H1 (cell line): ENCODE results near the gene SLFN12L. TPM values are rescaled to one million over a fixed set of nuclear protein-coding genes. Genes with fewer than 3 reads are reported as not detected.

Experiments used
- POLR2AphosphoS5 ChIP-seq: IDR thresholded peaks from 2 replicates; pipeline ENCODE4 v1.6.1; 2011; ENCODE audit warnings: low read depth, low read length
- RBBP5 ChIP-seq: IDR thresholded peaks from 2 replicates; pipeline ENCODE4 v1.7.1; 2012; ENCODE audit warnings: low read depth, mild to moderate bottlenecking, inconsistent platforms, low read length, moderate library complexity, borderline replicate concordance
- SIN3A ChIP-seq, 2 experiments: IDR thresholded peaks in 1 of 2; conservative IDR thresholded peaks in 1 of 2; 2 replicates each; pipeline ENCODE4 v1.6.1; 2011 to 2012; ENCODE audit warnings: low read length in 2 of 2, improper control_type of control experiment in 1 of 2, low read depth in 1 of 2, mild to moderate bottlenecking in 1 of 2
- SRF ChIP-seq: IDR thresholded peaks from 2 replicates; pipeline ENCODE4 v1.6.1; 2011; ENCODE audit warnings: mild to moderate bottlenecking, low read depth, low read length, moderate library complexity
- TCF12 ChIP-seq: IDR thresholded peaks from 2 replicates; pipeline ENCODE4 v1.6.1; 2011; ENCODE audit warnings: low read depth, mild to moderate bottlenecking, low read length
- polyA plus RNA-seq, 7 experiments: library from polyadenylated mRNA; depleted of rRNA in 3 of 7; stranded (reverse) in 5 of 7; unstranded in 2 of 7; fragments of >200 nt in 5 of 7; fragments of 200-250 nt in 2 of 7; gene quantifications; 1 replicate in 5 of 7; 2 replicates in 1 of 7; 4 replicates in 1 of 7; pipeline versions ENCODE4 v1.2.1 to v1.2.3, GENCODE V29; 2011 to 2013; ENCODE audit warnings: missing spikeins in 2 of 7, mixed read lengths in 2 of 7
- total RNA-seq: library from RNA; stranded (reverse); fragmentation: NEBNext Ultra II Directional; extraction: Animal tissue kit (Norgen Biotek cat#: 25700); gene quantifications from 2 replicates; pipeline ENCODE4 v1.2.1, GENCODE V29; 2021
- TF ChIP-seq, protein P1 (sequence below), 3 experiments: IDR thresholded peaks; 1 replicate in 2 of 3; 2 replicates in 1 of 3; pipeline versions ENCODE4 v1.5.1 to v1.6.1; 2011; ENCODE audit warnings: low read length in 3 of 3, mild to moderate bottlenecking in 3 of 3, inconsistent platforms in 2 of 3, low read depth in 1 of 3, moderate library complexity in 1 of 3; ENCODE audit not compliant: insufficient read depth in 1 of 3; ENCODE audit errors: control extremely low read depth in 1 of 3

The SLFN12L gene
- total and polyA plus RNA-seq, 2 of the 8 experiments (the other 6 are each of a cell fraction or from before 2014, with no cell fraction given): not detected

DNA sequence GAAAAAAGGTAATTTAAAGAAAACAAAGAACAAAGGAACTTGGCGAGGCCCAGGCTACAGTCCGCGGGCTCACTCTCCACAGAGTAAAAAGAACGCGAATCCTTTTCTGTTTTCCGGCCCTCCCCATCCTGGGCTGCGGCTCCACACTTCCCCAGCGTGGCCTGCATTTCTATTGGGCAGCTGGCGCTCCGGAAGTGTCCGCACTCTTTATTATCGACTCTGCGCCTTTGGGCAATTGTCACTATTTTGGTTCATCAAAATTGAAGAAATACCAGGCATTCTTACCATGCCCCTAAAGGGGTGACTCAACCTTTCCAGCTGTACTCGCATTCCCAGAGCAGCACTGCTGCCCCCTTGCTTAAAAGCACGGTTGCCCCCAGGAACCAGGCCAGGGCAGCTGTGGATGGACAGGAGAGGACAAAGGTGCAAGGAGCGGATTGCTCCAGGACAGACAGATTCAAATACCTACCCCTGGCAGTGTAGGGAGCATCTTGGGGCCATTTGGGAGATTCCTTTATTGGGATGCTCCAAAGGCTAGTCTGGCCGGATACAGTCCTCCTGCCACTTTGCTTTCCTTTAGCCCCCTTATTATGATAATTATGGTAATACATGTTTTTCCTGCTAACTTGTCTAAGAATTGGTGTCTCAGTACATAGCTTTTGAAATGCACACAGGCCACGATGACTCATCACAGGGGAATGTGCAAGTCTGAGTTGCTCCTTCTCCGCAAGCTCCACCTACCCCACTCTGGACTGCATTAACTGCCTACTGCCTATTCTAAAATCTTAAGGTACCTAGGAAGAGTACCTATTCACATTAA lies 104.2 kb downstream of the SLFN12L start (continued):
- TF ChIP-seq, protein P1, sequence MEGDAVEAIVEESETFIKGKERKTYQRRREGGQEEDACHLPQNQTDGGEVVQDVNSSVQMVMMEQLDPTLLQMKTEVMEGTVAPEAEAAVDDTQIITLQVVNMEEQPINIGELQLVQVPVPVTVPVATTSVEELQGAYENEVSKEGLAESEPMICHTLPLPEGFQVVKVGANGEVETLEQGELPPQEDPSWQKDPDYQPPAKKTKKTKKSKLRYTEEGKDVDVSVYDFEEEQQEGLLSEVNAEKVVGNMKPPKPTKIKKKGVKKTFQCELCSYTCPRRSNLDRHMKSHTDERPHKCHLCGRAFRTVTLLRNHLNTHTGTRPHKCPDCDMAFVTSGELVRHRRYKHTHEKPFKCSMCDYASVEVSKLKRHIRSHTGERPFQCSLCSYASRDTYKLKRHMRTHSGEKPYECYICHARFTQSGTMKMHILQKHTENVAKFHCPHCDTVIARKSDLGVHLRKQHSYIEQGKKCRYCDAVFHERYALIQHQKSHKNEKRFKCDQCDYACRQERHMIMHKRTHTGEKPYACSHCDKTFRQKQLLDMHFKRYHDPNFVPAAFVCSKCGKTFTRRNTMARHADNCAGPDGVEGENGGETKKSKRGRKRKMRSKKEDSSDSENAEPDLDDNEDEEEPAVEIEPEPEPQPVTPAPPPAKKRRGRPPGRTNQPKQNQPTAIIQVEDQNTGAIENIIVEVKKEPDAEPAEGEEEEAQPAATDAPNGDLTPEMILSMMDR (IDR thresholded peaks at IDR 0.05; ENCODE audit: control extremely low read depth in 1 of 3, insufficient read depth in 1 of 3, low read depth in 1 of 3, low read length in 3 of 3): peak in 2 of 3 experiments; percentile 32; a peak in 2 of 4 replicates
- no peak for TF ChIP-seq SRF
- peak; percentile 36 for TF ChIP-seq RBBP5
- 0 out of 4 replicates have a peak, but pooled peaks of 1 of the 2 experiments have one; percentile 15 for TF ChIP-seq SIN3A (conservative IDR thresholded peaks at IDR 0.05 in 1 of 2, IDR thresholded peaks at IDR 0.05 in 1 of 2; ENCODE audit: low read depth in 1 of 2, low read length in 2 of 2)
- TF ChIP-seq POLR2AphosphoS5: 0 out of 2 replicates have a peak, but pooled peaks have one; percentile 14
- 0 out of 2 replicates have a peak, but pooled peaks have one; percentile 45 for TF ChIP-seq TCF12
